GM04503 (cell line): ENCODE measurements around the gene LVRN.
"Not testable (repeated sequence)": the region's sequence is repeated elsewhere in the genome, so short reads cannot be mapped to it uniquely, and the experiment has no call there.

Experiments
- DNase-seq: peaks from one replicate; pipeline ENCODE4 v3.0.0-alpha.2; 2012; ENCODE audit warnings: low read depth

LVRN gene

GRCh38 chr5:115962239-115962564 lies at the start of gene LVRN:
LVRN (plus strand) TSS chr5:115962475; CDS start chr5:115962618, 143 bp downstream.
- DNase-seq, result no peak

- not testable (repeated sequence) for DNase-seq
Observed at GRCh38 chr5:115913623-115914400, 48.5 kb upstream of the LVRN start.

- DNase-seq, result no peak
Observed at GRCh38 chr5:115920171-115920725, 42.0 kb upstream of the LVRN start.

- not testable (repeated sequence) for DNase-seq
Observed at GRCh38 chr5:115928578-115929407, 33.5 kb upstream of the LVRN start.

GRCh38 chr5:115930171-115930570 lies 32.1 kb upstream of the LVRN start:
- DNase-seq, result not testable (repeated sequence)

GRCh38 chr5:115930630-115931337 lies 31.5 kb upstream of the LVRN start:
- no peak for DNase-seq

GRCh38 chr5:115932991-115933390 lies 29.3 kb upstream of the LVRN start:
- no peak for DNase-seq

- DNase-seq, result no peak
Observed at GRCh38 chr5:115934388-115934974, 27.8 kb upstream of the LVRN start.

- no peak for DNase-seq
Observed at GRCh38 chr5:115936031-115936430, 26.2 kb upstream of the LVRN start.

GRCh38 chr5:115939059-115939458 lies 23.2 kb upstream of the LVRN start:
- no peak for DNase-seq

- no peak for DNase-seq
Observed at GRCh38 chr5:115940080-115940810, 22.0 kb upstream of the LVRN start.

GRCh38 chr5:115941051-115941675 lies 21.1 kb upstream of the LVRN start:
- peak; percentile 93 for DNase-seq

- no peak for DNase-seq
Observed at GRCh38 chr5:115944501-115944900, 17.8 kb upstream of the LVRN start.

- no peak for DNase-seq
Observed at GRCh38 chr5:115946655-115947054, 15.6 kb upstream of the LVRN start.

- DNase-seq, result no peak
Observed at GRCh38 chr5:115947260-115947659, 15.0 kb upstream of the LVRN start.

- peak; percentile 58 for DNase-seq
Observed at GRCh38 chr5:115948091-115948534, 14.2 kb upstream of the LVRN start.

- no peak for DNase-seq
Observed at GRCh38 chr5:115949096-115949495, 13.2 kb upstream of the LVRN start.

GRCh38 chr5:115952588-115952987 lies 9.7 kb upstream of the LVRN start:
- no peak for DNase-seq

- no peak for DNase-seq
Observed at GRCh38 chr5:115954144-115954543, 8.1 kb upstream of the LVRN start.

- DNase-seq, result no peak
Observed at GRCh38 chr5:115956957-115957356, 5.3 kb upstream of the LVRN start.
